ENCODE results near the gene OR51B5. TPM values are rescaled to one million over a fixed set of nuclear protein-coding genes. Genes with fewer than 3 reads are reported as not detected.
A peak's percentile ranks its signal among the peaks of the same experiment; 100 is the strongest.
"Not testable (repeated sequence)": the region's sequence is repeated elsewhere in the genome, so short reads cannot be mapped to it uniquely, and the experiment has no call there.

Gene OR51B5
- polyA plus RNA-seq (2013, experiment 1 of 2), result not detected
- polyA plus RNA-seq (2013, experiment 2 of 2), result not detected

- no peaks in the 10 kb centered on the region for H3K9me3 ChIP-seq (ENCODE audit: insufficient read depth, low read depth, low read length)
- 74% methylated on average over 6 of the region's 6 CpGs for WGBS
- H3K9ac ChIP-seq (ENCODE audit: low read depth, low read length), result no peak within 1 kb of the TSS
- H3K4me1 ChIP-seq (ENCODE audit: insufficient read depth, low read length), result peaks cover 8% of the 10 kb centered on the region; the same call in 1 of the 2 replicates
- no peak within 1 kb of the TSS for H3K27ac ChIP-seq (ENCODE audit: low read depth, low read length)
- no peaks in the 10 kb centered on the region for H3K36me3 ChIP-seq (ENCODE audit: insufficient read depth, low read length)
- no peaks in the 10 kb centered on the region for H3K27me3 ChIP-seq (ENCODE audit: insufficient read depth, low read length)
- H3K4me3 ChIP-seq (ENCODE audit: low read length), result no peak within 1 kb of the TSS
These were observed at the start of gene OR51B5 for GRCh38 chr11:5343474-5344335. Gene OR51B5 (minus strand): TSS chr11:5343524. CDS start chr11:5343524, 0 bp downstream.

- no peaks in the 10 kb centered on the region for H3K36me3 ChIP-seq (ENCODE audit: insufficient read depth, low read length)
- no peaks in the 10 kb centered on the region for H3K27me3 ChIP-seq (ENCODE audit: insufficient read depth, low read length)
- peaks cover 21% of the 10 kb centered on the region for H3K4me1 ChIP-seq (ENCODE audit: insufficient read depth, low read length)
- no peak overlapping the region for H3K27ac ChIP-seq (ENCODE audit: low read depth, low read length)
- H3K9me3 ChIP-seq (ENCODE audit: insufficient read depth, low read depth, low read length), result no peaks in the 10 kb centered on the region
- no peak overlapping the region for H3K4me3 ChIP-seq (ENCODE audit: low read length)
- no peak overlapping the region for H3K9ac ChIP-seq (ENCODE audit: low read depth, low read length)
- WGBS, result 89% methylated on average over 2 of the region's 2 CpGs
These were observed 46.9 kb upstream of the OR51B5 start for GRCh38 chr11:5390210-5390609.

- Histone ChIP-seq H3K9ac (ENCODE audit: low read depth, low read length) (no peak overlapping the region), H3K4me1 (ENCODE audit: insufficient read depth, low read length) (peaks cover 37% of the 10 kb centered on the region), H3K27ac (ENCODE audit: low read depth, low read length) (no peak overlapping the region), H3K27me3 (ENCODE audit: insufficient read depth, low read length) (no peaks in the 10 kb centered on the region), H3K36me3 (ENCODE audit: insufficient read depth, low read length) (no peaks in the 10 kb centered on the region), H3K9me3 (ENCODE audit: insufficient read depth, low read depth, low read length) (no peaks in the 10 kb centered on the region), H3K4me3 (ENCODE audit: low read length) (no peak overlapping the region)
- WGBS, result 84% methylated on average over 2 of the region's 2 CpGs
These were observed 41.0 kb upstream of the OR51B5 start for GRCh38 chr11:5384335-5384734.

- peak within 1 kb of the TSS; percentile 23; the same call in 1 of the 2 replicates for H3K27ac ChIP-seq (ENCODE audit: low read depth, low read length)
- H3K27me3 ChIP-seq (ENCODE audit: insufficient read depth, low read length), result no peaks in the 10 kb centered on the region
- peaks cover 33% of the 10 kb centered on the region for H3K4me1 ChIP-seq (ENCODE audit: insufficient read depth, low read length)
- H3K36me3 ChIP-seq (ENCODE audit: insufficient read depth, low read length), result no peaks in the 10 kb centered on the region
- 73% methylated on average over 1 of the region's 1 CpG for WGBS
- no peak within 1 kb of the TSS for H3K9ac ChIP-seq (ENCODE audit: low read depth, low read length)
- H3K4me3 ChIP-seq (ENCODE audit: low read length), result no peak within 1 kb of the TSS
- H3K9me3 ChIP-seq (ENCODE audit: insufficient read depth, low read depth, low read length), result no peaks in the 10 kb centered on the region
These were observed 40.3 kb upstream of the OR51B5 start, which contains the start of gene OR51M1 for GRCh38 chr11:5383576-5383975. Gene OR51M1 (plus strand): TSS chr11:5383812. CDS start chr11:5389399, 5,587 bp downstream.

GRCh38 chr11:5380740-5381342, 37.5 kb upstream of the OR51B5 start:
- Histone ChIP-seq H3K9ac (ENCODE audit: low read depth, low read length) (no peak overlapping the region), H3K4me3 (ENCODE audit: low read length) (no peak overlapping the region), H3K36me3 (ENCODE audit: insufficient read depth, low read length) (no peaks in the 10 kb centered on the region), H3K27ac (ENCODE audit: low read depth, low read length) (no peak overlapping the region), H3K9me3 (ENCODE audit: insufficient read depth, low read depth, low read length) (no peaks in the 10 kb centered on the region), H3K4me1 (ENCODE audit: insufficient read depth, low read length) (peaks cover 16% of the 10 kb centered on the region), H3K27me3 (ENCODE audit: insufficient read depth, low read length) (no peaks in the 10 kb centered on the region)
- 83% methylated on average over 4 of the region's 4 CpGs for WGBS

GRCh38 chr11:5369789-5370188, 26.5 kb upstream of the OR51B5 start:
- peaks cover 14% of the 10 kb centered on the region for H3K4me1 ChIP-seq (ENCODE audit: insufficient read depth, low read length)
- H3K9me3 ChIP-seq (ENCODE audit: insufficient read depth, low read depth, low read length), result peaks cover 10% of the 10 kb centered on the region
- H3K36me3 ChIP-seq (ENCODE audit: insufficient read depth, low read length), result no peaks in the 10 kb centered on the region
- H3K9ac ChIP-seq (ENCODE audit: low read depth, low read length), result no peak overlapping the region
- H3K27me3 ChIP-seq (ENCODE audit: insufficient read depth, low read length), result no peaks in the 10 kb centered on the region
- no peak overlapping the region for H3K4me3 ChIP-seq (ENCODE audit: low read length)
- no peak overlapping the region for H3K27ac ChIP-seq (ENCODE audit: low read depth, low read length)

- no peaks in the 10 kb centered on the region for H3K27me3 ChIP-seq (ENCODE audit: insufficient read depth, low read length)
- H3K9me3 ChIP-seq (ENCODE audit: insufficient read depth, low read depth, low read length), result peaks cover 10% of the 10 kb centered on the region
- no peak overlapping the region for H3K4me3 ChIP-seq (ENCODE audit: low read length)
- no peak overlapping the region for H3K27ac ChIP-seq (ENCODE audit: low read depth, low read length)
- H3K9ac ChIP-seq (ENCODE audit: low read depth, low read length), result no peak overlapping the region
- H3K36me3 ChIP-seq (ENCODE audit: insufficient read depth, low read length), result no peaks in the 10 kb centered on the region
- 43% methylated on average over 2 of the region's 3 CpGs for WGBS
- H3K4me1 ChIP-seq (ENCODE audit: insufficient read depth, low read length), result peaks cover 14% of the 10 kb centered on the region
These were observed 25.2 kb upstream of the OR51B5 start for GRCh38 chr11:5368502-5369043.

GRCh38 chr11:5367448-5368074, 24.2 kb upstream of the OR51B5 start:
- Histone ChIP-seq H3K36me3 (ENCODE audit: insufficient read depth, low read length) (no peaks in the 10 kb centered on the region), H3K27me3 (ENCODE audit: insufficient read depth, low read length) (no peaks in the 10 kb centered on the region), H3K4me3 (ENCODE audit: low read length) (no peak overlapping the region), H3K27ac (ENCODE audit: low read depth, low read length) (no peak overlapping the region), H3K4me1 (ENCODE audit: insufficient read depth, low read length) (peaks cover 14% of the 10 kb centered on the region), H3K9ac (ENCODE audit: low read depth, low read length) (no peak overlapping the region), H3K9me3 (ENCODE audit: insufficient read depth, low read depth, low read length) (peaks cover 2% of the 10 kb centered on the region)
- 65% methylated on average over 2 of the region's 2 CpGs for WGBS

- Histone ChIP-seq H3K9ac (ENCODE audit: low read depth, low read length) (no peak overlapping the region), H3K9me3 (ENCODE audit: insufficient read depth, low read depth, low read length) (no peaks in the 10 kb centered on the region), H3K27ac (ENCODE audit: low read depth, low read length) (no peak overlapping the region), H3K4me3 (ENCODE audit: low read length) (no peak overlapping the region), H3K36me3 (ENCODE audit: insufficient read depth, low read length) (no peaks in the 10 kb centered on the region), H3K4me1 (ENCODE audit: insufficient read depth, low read length) (peaks cover 14% of the 10 kb centered on the region), H3K27me3 (ENCODE audit: insufficient read depth, low read length) (no peaks in the 10 kb centered on the region)
- WGBS, result 67% methylated on average over 1 of the region's 1 CpG
These were observed 23.5 kb upstream of the OR51B5 start for GRCh38 chr11:5366856-5367255.

GRCh38 chr11:5366365-5366764, 23.0 kb upstream of the OR51B5 start:
- not testable (repeated sequence) for H3K27ac ChIP-seq (ENCODE audit: low read depth, low read length); H3K9me3 ChIP-seq (ENCODE audit: insufficient read depth, low read depth, low read length); H3K9ac ChIP-seq (ENCODE audit: low read depth, low read length); H3K27me3 ChIP-seq (ENCODE audit: insufficient read depth, low read length); H3K4me3 ChIP-seq (ENCODE audit: low read length); H3K36me3 ChIP-seq (ENCODE audit: insufficient read depth, low read length)
- WGBS, result 88% methylated on average over 6 of the region's 6 CpGs
- H3K4me1 ChIP-seq (ENCODE audit: insufficient read depth, low read length), result peaks cover 14% of the 10 kb centered on the region

GRCh38 chr11:5364214-5364613, 20.9 kb upstream of the OR51B5 start:
- H3K4me3 ChIP-seq (ENCODE audit: low read length), result no peak overlapping the region
- H3K9me3 ChIP-seq (ENCODE audit: insufficient read depth, low read depth, low read length), result no peaks in the 10 kb centered on the region
- H3K4me1 ChIP-seq (ENCODE audit: insufficient read depth, low read length), result peaks cover 14% of the 10 kb centered on the region
- no peaks in the 10 kb centered on the region for H3K27me3 ChIP-seq (ENCODE audit: insufficient read depth, low read length)
- 100% methylated on average over 1 of the region's 2 CpGs for WGBS
- H3K27ac ChIP-seq (ENCODE audit: low read depth, low read length), result no peak overlapping the region
- no peaks in the 10 kb centered on the region for H3K36me3 ChIP-seq (ENCODE audit: insufficient read depth, low read length)
- H3K9ac ChIP-seq (ENCODE audit: low read depth, low read length), result no peak overlapping the region

Data from HUES64 (cell line).